ENCODE results near the gene GTPBP2.

- no peak for TF ChIP-seq CTCF (IDR thresholded peaks at IDR 0.05)
- no peak for TF ChIP-seq POLR2A (IDR thresholded peaks at IDR 0.05)
These were observed 20.3 kb downstream of the GTPBP2 start for GRCh38 chr6:43608807-43609206.
